Peyer's patch (tissue), 4 donors: ENCODE data around the gene SFRP5. TPM values are rescaled to one million over a fixed set of nuclear protein-coding genes. Genes with fewer than 3 reads are reported as not detected.

Experiments
- DNase-seq, 3 donors: peaks; one replicate each; pipeline ENCODE4 v3.0.0-alpha.2; 2017 to 2019
- H3K27ac ChIP-seq, 4 donors: fragments of 200-600 bp; sonication (generic); one replicate each; pipeline ENCODE4 v1.5.1; 2016 to 2019
- H3K27me3 ChIP-seq, 2 donors: fragments of 200-600 bp; sonication (generic); one replicate each; pipeline ENCODE4 v1.5.1; 2019
- H3K36me3 ChIP-seq, 3 donors: fragments of 200-600 bp; sonication (generic); one replicate each; pipeline ENCODE4 v1.5.1; 2016 to 2019
- H3K4me1 ChIP-seq, 4 donors: fragments of 200-600 bp; sonication (generic); one replicate each; pipeline ENCODE4 v1.5.1; 2016 to 2019
- H3K4me3 ChIP-seq, 4 donors: fragments of 200-600 bp; sonication (generic); 1 replicate in 3 of 4; 2 replicates in 1 of 4; pipeline ENCODE4 v1.5.1; 2016 to 2019; ENCODE audit warnings: mild to moderate bottlenecking in 1 of 4
- H3K9me3 ChIP-seq, 4 donors: fragments of 200-600 bp; sonication (generic); one replicate each; pipeline ENCODE4 v1.5.1; 2016 to 2019; ENCODE audit warnings: mild to moderate bottlenecking in 1 of 4
- POLR2A ChIP-seq, 2 donors: fragments of 450-650 bp; IDR thresholded peaks; one replicate each; pipeline ENCODE4 v1.5.1; 2017; ENCODE audit warnings: antibody characterized with exemption in 2 of 2, mild to moderate bottlenecking in 2 of 2, moderate library complexity in 2 of 2
- total RNA-seq, 4 donors: library from RNA; depleted of rRNA; stranded (reverse); fragments of >200 nt; gene quantifications; one replicate each; pipeline ENCODE4 v1.1.0, GENCODE V29; 2016
- TF ChIP-seq, protein P1 (sequence below), 6 experiments: fragments of 450-650 bp in 4 of 6; fragments of 200-600 bp in 2 of 6; sonication (generic) in 1 of 6; IDR thresholded peaks; one replicate each; pipeline ENCODE4 v1.5.1; 2017 to 2019; ENCODE audit warnings: antibody characterized with exemption in 6 of 6, mild to moderate bottlenecking in 3 of 6, moderate library complexity in 1 of 6

SFRP5 gene
- total RNA-seq, 4 donors from 2014 or later: 18.0 to 67.3 (median 48.9) TPM; not detected in 1

DNA sequence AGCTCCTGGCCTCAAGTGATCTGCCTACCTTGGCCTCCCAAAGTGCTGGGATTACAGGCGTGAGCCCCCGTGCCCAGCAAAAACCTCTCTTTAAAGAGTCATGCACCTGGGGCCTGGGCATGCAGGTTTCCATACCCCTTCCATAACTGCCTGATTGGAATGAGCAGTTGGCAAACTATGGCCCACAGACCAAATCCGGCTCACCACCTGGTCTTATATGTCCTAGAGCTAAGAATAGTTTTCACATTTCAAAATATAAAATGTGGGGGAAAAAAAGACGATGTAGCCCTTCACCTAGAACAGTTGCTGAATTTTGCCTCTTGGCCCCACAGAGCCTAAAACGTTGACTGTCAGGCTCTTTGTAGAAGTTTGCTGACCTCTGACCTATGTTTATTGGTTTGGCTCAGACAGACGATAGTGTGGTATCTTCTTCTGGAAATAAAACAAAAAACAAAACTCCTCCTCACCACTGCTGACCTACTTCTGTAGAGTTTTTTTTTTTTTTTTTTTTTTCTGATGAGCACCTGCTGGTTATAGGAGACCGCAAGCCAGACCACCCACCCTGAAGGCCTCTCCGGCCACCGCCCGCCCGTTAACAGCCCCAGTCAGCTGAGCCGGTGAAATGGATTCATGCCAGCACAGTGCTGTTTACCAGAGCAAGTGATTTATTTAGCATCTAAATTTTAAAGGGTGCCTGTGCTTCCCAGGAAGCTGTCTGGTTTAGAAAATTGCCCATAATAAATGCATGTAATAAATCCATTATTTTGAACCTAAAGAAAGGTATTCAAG, 33.5 kb upstream of the SFRP5 start:
- no peaks in the 10 kb centered on the region for H3K9me3 ChIP-seq
- H3K27me3 ChIP-seq: no peaks in the 10 kb centered on the region
- no peaks in the 10 kb centered on the region for H3K36me3 ChIP-seq
- H3K27ac ChIP-seq: no peak overlapping the region
- no peaks in the 10 kb centered on the region for H3K4me1 ChIP-seq
- TF ChIP-seq POLR2A (IDR thresholded peaks at IDR 0.05): no peak
- TF ChIP-seq, protein P1, sequence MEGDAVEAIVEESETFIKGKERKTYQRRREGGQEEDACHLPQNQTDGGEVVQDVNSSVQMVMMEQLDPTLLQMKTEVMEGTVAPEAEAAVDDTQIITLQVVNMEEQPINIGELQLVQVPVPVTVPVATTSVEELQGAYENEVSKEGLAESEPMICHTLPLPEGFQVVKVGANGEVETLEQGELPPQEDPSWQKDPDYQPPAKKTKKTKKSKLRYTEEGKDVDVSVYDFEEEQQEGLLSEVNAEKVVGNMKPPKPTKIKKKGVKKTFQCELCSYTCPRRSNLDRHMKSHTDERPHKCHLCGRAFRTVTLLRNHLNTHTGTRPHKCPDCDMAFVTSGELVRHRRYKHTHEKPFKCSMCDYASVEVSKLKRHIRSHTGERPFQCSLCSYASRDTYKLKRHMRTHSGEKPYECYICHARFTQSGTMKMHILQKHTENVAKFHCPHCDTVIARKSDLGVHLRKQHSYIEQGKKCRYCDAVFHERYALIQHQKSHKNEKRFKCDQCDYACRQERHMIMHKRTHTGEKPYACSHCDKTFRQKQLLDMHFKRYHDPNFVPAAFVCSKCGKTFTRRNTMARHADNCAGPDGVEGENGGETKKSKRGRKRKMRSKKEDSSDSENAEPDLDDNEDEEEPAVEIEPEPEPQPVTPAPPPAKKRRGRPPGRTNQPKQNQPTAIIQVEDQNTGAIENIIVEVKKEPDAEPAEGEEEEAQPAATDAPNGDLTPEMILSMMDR (IDR thresholded peaks at IDR 0.05): no peak
- H3K4me3 ChIP-seq: no peak overlapping the region
- DNase-seq: no peak

GRCh38 chr10:97801422-97801821, 29.6 kb upstream of the SFRP5 start:
- no peaks in the 10 kb centered on the region for H3K27me3 ChIP-seq
- H3K36me3 ChIP-seq: no peaks in the 10 kb centered on the region
- peaks cover 0 to 6% (median 3%) of the 10 kb centered on the region in 4 donors for H3K9me3 ChIP-seq
- H3K4me3 ChIP-seq: no peak overlapping the region
- TF ChIP-seq POLR2A (IDR thresholded peaks at IDR 0.05): no peak
- TF ChIP-seq, protein P1 (IDR thresholded peaks at IDR 0.05): no peak
- H3K27ac ChIP-seq: no peak overlapping the region
- H3K4me1 ChIP-seq: no peaks in the 10 kb centered on the region
- DNase-seq: no peak

- peaks cover 0 to 6% (median 3%) of the 10 kb centered on the region in 4 donors for H3K9me3 ChIP-seq
- DNase-seq: no peak
- H3K4me1 ChIP-seq: no peaks in the 10 kb centered on the region
- H3K36me3 ChIP-seq: no peaks in the 10 kb centered on the region
- no peak overlapping the region for H3K27ac ChIP-seq
- TF ChIP-seq POLR2A (IDR thresholded peaks at IDR 0.05): no peak
- TF ChIP-seq, protein P1 (IDR thresholded peaks at IDR 0.05): no peak
- no peaks in the 10 kb centered on the region for H3K27me3 ChIP-seq
- no peak overlapping the region for H3K4me3 ChIP-seq
These were observed 28.7 kb upstream of the SFRP5 start for GRCh38 chr10:97800474-97800873.

GRCh38 chr10:97798958-97799610, 27.3 kb upstream of the SFRP5 start:
- Histone ChIP-seq H3K27me3 (no peaks in the 10 kb centered on the region), H3K9me3 (peaks cover 0 to 6% (median 3%) of the 10 kb centered on the region in 4 donors), H3K27ac (no peak overlapping the region), H3K4me3 (no peak overlapping the region), H3K36me3 (no peaks in the 10 kb centered on the region), H3K4me1 (no peaks in the 10 kb centered on the region)
- no peak for TF ChIP-seq POLR2A (IDR thresholded peaks at IDR 0.05)
- TF ChIP-seq, protein P1 (IDR thresholded peaks at IDR 0.05): no peak
- DNase-seq: no peak

DNA sequence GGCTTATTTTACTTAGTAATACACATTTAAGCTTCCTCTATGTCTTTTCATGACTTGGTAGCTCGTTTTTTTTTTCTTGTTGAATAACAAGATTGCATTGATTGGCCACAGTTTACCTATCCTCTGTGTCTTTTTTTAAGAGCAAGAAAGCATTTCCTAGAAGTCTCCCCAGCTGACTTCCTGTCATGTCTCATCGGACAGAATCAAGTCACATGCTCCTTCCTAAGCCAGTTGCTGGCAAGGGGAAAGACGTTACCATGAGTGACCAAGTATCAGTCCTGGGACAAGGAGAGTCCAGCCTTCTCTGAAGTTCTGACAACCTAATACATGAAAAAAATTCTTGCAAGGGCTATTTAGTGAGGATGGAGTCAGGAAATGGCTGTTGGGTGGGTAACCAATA, 24.9 kb upstream of the SFRP5 start:
- Histone ChIP-seq H3K36me3 (no peaks in the 10 kb centered on the region), H3K27ac (no peak overlapping the region), H3K4me1 (no peaks in the 10 kb centered on the region), H3K4me3 (no peak overlapping the region), H3K9me3 (peaks cover 0 to 6% (median 3%) of the 10 kb centered on the region in 4 donors), H3K27me3 (no peaks in the 10 kb centered on the region)
- DNase-seq: no peak
- TF ChIP-seq, protein P1 (IDR thresholded peaks at IDR 0.05): no peak
- no peak for TF ChIP-seq POLR2A (IDR thresholded peaks at IDR 0.05)
